GM15510 (cell line): ENCODE measurements around the gene INPP5A.

Source experiments
- POLR2A ChIP-seq: IDR thresholded peaks from 3 replicates; pipeline ENCODE4 v1.6.1; 2011; ENCODE audit warnings: borderline replicate concordance; ENCODE audit not compliant: insufficient read length; ENCODE audit errors: extremely low read depth

The INPP5A gene

DNA sequence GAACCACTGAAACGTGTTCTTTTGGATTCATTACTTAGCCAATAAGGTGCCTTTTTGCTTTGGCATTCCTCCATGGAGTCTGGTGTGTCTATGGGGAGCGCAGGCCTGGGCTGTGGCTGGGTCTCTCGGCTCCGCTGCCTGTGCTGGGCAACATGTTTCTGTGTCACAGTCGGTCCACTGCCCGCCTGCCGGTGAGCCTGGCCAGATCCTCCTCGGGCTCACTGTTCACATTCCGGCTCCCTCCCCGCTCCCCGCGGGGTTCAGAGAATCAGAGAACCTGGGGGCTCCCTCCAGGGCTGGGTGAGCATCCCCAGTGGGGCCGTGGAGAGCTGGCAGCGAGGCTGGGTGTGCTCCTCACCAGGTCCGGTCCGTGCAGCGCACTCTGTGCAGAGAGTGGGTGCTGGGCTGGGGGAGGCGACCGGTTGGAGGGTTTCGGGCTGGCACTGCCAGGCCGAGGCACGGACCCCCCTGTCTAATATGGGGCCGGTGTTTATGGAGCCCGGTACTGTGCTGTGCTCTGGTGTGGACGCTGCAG, 70.4 kb downstream of the INPP5A start:
- no peak for TF ChIP-seq POLR2A

DNA sequence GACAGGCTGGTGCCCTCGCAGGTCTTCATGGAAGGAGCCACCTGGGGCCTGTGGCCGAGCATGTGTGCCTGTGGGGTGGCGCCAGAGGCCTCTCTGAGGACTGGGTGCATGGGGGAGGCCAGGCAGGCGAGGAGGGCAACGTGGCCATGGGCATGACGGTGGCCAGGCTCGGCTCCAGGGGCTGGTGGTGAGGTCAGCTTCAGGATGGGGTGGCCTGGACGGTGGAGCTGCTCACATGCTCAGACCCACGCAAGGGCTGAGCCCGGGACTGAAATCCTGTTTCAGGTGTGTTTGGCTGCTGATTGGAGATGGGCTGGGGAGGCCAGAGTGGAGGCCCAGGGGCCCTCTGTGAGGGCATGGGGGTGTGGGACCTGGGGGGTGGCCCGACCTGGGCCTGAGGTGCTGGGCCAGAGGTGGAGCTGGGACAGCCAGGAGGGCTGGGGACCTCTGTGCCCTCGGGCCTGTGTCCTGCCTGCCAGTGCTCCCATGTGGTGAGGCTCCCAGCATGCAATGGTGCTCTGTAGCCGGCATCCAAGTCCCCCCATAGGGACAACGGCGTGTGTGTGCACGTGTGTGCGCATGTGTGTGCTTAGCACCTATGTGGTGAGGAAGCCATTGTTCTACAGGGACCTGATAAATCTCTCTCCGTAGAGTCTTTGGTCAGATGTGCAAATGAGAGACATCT, 71.1 kb downstream of the INPP5A start:
- TF ChIP-seq POLR2A: no peak

DNA sequence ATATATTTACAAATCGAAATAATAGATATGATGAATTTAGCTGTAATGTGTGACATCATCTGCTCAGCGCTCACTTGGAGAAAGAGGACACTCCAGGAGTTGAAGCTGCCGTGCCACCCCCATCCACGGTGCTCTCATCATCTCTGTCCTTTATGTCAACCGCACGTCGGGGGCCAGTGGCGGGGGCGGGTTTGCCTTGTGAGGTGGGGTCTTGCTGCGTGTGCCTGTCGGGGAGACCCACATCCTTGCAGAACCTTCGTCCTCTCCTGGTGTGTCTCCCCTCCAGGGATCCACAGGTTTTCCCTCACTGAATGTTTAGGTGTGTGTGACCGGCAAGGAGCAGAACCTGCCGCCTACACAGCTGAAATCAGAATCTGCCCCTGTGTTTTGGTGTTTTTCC, 71.6 kb downstream of the INPP5A start:
- no peak for TF ChIP-seq POLR2A

DNA sequence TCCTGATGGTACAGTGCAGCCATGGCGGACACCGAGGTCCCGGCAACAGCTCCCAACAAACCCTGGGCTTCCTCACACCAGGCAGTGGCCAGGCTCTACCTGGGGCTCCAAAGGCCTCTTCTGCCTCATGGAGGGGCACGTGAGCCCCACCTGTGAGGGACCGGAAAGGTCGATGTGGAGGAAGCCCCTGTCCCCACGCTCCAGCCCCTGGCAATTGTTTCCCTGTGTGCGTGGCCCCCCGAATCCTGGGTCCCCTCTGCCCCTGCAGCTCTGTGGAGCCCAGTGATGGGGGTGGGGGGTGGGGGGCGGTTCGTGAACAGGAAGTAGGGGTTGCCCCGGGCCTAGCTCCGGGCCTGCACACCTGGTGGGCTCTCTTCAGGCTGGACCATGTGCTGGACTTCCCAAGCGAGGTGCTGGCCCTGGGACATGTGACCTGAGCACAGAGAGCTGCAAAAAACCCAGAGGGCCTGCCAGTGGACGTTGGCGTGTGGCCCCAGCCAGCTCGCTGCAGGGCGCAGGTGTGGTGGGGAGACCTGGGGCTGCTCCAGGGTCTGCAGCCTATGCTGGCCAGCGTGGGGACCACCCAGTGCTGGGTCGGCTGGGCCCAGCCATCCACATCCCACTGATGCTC, 72.6 kb downstream of the INPP5A start:
- TF ChIP-seq POLR2A: no peak

DNA sequence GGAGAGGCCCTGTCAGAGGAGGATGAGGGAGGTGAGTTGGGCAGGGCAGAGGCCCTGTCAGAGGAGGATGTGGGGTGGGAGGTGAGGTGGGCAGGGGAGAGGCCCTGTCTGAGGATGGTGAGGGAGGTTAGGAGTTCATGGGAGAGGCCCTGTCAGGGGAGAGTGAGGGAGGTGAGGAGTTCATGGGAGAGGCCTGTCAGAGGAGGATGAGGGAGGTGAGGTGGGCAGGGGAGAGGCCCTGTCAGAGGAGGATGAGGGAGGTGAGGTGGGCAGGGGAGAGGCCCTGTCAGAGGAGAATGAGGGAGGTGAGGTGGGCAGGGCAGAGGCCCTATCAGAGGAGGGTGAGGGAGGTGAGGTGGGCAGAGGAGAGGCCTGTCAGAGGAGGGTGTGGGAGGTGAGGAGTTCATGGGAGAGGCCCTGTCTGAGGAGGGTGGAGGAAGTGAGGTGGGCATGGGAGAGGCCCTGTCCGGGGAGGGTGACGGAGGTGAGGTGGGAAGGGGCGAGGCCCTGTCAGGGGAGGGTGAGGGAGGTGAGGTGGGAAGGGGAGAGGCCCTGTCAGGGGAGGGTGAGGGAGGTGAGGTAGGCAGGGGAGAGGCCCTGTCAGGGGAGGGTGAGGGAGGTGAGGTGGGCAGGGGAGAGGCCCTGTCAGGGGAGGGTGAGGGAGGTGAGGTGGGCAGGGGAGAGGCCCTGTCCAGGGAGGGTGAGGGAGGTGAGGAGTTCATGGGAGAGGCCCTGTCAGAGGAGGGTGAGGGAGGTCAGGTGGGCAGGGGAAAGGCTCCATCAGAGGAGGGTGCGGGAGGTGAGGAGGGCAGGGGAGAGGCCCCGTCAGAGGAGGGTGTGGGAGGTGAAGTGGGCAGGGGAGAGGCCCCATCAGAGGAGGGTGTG, 73.7 kb downstream of the INPP5A start:
- TF ChIP-seq POLR2A: no peak

DNA sequence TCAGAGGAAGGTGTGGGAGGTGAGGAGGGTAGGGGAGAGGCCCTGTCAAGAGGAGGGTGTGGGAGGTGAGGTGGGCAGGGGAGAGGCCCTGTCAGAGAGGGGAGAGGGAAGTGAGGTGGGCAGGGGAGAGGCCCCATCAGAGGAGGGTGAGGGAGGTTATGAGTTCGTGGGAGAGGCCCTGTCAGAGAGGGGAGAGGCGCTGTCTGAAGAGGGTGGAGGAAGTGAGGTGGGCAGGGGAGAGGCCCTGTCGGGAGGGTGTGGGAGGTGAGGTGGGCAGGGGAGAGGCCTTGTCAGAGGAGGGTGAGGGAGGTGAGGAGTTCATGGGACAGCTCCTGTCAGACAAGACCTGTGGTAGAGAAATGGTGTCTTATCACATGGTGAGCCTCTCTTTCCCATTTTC, 74.4 kb downstream of the INPP5A start:
- no peak for TF ChIP-seq POLR2A

DNA sequence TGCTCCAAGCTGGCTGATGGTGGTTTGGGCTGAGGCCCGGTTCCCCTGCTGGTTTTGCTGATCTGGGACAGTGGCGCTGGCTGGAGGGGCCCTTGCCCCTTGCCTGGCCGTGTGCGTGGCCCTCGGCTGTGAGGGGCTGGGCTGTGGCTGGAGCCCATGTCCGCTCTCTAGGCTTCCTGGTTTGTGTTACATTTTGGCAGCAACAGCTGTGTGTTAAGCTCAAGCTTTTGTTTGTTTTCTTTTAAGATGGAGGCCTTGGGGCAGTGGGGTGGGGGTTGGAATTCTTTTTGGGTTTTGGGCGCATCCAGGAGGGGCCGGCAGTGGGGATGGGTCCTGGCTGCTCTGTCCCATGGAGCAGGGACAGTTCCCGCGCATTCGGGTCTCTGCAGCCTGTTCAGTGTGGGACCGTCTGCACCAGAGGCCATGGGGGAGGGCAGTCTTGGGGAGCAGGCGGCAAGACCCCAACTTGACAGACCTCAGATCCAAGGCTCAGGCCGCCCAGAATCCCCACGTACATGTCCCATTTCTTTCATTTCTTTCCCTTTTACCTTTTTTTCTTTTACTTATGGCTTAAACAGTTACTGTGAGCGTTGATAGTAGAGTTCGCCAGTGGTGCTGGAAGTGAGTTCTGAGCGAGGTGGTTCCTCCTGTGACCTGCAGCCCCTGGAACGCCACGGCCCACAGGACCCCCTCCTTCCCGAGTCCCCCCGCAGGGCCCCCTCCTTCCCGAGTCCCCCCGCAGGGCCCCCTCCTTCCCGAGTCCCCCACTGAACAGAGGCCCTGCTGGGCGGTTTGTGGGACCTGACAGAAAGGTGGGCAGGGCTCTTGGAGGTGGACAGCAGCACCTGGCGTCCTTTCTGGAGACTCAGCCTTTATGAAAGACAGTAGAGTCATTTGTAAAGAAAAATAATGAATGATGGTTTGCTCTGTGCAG, 75.3 kb downstream of the INPP5A start:
- no peak for TF ChIP-seq POLR2A

DNA sequence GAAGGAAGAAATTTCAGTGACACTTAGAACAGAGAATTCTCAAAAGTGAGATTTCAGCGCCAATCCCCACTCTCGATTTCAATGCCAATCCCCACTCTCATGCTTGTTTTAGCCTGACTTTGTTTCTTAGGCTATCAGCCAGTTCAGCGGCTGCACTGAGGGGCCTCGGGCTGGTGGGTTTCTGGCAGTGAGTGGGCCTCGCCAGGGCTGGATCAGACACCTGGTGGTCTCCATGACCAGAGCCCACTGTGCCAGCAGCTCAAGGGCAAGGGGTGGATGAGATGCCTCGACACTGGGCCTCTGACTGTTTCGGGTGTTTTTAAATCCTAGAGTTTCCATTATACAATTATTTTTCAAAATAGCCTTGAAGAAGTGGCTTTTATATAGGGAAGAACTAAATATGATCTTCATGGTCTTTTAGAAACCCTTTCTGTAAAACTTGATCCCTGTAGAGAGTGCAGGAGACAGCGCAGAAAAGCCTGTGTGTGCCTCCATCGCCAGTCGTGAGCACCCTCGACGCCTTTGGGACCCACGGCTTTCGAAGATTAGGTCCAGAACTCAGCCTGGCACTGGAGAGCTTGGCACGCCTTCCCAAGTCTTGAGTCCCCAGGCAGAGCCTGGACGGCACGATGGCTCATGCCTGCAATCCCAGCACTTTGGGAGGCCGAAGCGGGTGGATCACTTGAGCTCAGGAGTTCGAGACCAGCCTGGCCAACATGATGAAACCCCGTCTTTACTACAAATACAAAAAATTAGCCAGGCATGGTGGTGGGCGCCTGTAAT, 76.2 kb downstream of the INPP5A start:
- TF ChIP-seq POLR2A: no peak

DNA sequence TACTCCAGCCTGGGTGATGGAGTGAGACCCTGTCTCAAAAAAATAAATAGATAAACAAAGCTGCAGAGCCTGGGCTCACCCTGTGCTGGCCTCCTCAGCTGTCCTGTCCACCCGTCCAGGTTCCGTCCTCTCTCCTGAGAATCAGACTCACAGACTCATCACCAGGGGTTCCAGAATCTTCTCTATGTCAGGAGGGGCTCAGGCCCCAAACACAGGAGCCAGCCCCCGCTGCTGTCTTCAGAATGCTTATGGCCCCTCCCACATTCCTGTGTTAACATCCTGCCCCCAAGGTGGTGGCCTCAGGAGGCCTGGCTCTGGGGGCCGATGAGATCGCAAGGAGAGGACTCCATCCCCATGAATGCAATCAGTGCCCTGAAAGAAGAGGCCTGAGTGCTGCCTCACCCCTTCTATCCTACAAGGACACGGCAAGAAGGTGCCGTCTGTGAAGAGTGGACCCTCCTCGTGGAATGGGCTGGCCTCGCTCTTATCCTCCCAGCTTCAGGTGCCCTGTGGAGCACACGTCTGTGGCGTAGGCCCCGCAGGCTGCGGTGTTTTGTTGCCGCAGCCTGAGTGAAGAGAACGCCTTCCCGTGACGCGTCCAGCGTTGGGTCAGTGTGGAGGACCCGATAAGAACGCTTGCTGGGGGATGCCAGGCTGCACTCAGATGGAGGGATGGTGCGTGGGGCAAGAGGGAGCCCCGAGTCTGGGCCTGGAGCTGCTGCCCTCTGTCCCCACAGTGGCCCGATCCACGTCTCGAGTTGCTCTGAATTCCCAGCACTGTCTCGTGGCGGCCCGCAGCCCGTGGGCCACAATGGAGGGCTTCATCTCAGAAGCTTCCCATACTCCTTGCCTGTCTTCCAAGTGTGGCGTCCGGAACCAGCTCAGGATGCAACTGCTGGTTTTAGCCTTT, 77.1 kb downstream of the INPP5A start:
- no peak for TF ChIP-seq POLR2A

DNA sequence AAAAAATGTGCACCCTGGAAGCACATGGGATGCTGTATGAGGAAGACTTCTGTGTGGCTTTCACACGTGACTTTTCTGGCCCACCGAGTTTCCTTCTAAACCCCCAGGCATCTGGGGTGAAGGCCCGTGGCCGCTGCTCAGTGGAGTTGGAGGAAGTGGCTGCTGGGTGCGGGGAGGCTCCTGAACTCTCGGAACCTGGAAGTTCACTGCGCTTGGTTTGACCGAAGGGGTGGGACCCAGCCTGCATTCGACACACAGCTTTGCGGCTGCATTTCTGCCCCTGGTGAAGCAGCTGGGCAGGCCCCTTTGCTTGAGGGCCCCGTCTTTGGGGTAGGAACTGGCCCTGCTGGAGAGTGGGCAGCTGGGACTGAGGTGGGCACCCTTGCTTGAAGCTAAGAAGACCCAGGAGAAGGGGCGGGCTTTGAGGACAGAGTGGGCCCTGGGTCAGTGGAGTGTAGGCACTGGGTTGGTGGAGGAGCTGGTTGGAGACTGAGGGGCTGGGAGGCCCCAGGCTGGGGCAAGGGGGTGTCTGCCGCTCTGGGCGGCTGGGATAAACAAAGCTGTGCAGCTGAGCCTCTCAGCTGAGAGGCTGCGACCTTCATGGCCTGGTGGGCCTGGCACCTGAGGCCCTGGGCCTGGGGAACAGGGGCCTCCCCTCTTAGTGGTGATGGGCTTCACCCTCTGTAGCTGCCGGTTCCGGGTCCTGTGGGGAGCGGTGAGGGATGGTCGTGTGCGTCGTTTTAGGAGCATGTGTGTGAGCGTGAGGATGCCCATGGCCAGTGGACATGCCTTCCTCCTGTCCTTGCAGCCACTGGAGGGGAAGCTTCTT, 78.0 kb downstream of the INPP5A start:
- no peak for TF ChIP-seq POLR2A

DNA sequence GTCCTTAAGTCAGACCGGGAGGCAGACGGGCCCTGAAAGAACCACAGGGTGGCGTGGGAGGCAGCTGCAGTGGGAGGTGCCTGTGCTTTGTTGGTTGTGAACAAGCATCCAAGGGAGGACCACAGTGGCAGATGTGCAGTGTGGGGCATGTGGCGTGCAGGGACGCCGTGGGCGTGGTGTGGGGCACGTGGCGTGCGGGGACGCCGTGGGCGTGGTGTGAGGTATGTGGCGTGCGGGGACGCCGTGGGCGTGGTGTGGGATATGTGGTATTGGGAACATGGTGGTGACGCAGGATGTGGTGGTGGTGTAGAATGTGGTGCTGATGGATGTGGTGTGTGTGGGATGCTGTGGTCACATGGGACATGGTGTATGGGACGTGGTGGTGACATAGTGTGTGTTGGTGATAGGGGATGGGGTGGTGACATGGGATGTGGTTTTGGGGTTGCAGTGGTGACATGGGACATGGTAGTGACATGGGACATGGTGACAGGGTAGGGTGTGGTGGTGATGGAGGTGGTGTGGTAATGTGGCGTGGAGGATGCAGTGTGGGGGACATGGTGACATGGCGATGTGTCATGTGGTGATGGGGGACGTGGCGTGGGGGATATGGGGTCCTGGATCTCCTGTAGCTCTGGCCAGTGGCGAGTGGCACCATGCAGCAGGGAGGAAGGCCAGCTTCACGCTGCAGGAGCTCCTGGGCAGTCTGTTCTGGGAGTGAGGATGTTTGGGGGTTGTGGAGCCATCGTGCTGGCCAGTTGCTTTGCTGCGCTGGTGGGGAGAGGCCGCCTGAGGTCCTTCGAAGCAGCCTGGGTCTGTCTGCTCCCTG, 78.8 kb downstream of the INPP5A start:
- TF ChIP-seq POLR2A: no peak
